ENCODE results near the gene PRKACA.

The PRKACA gene

GRCh38 chr19:14063105-14063504 lies 54.5 kb downstream of the PRKACA start:
- no peaks in the 10 kb centered on the region for H3K9me3 ChIP-seq
- DNase-seq = no peak
- H3K27me3 ChIP-seq = no peaks in the 10 kb centered on the region
- TF ChIP-seq CTCF (IDR thresholded peaks at IDR 0.05; ENCODE audit: low read depth, low read length) = no peak
- no peaks in the 10 kb centered on the region for H3K4me1 ChIP-seq
- no peaks in the 10 kb centered on the region for H3K36me3 ChIP-seq
- H3K4me3 ChIP-seq (ENCODE audit: low read depth, low read length) = no peak overlapping the region

GRCh38 chr19:14062558-14062855 lies 55.1 kb downstream of the PRKACA start:
- Histone ChIP-seq H3K27me3 (no peaks in the 10 kb centered on the region), H3K4me3 (ENCODE audit: low read depth, low read length) (no peak overlapping the region), H3K36me3 (no peaks in the 10 kb centered on the region), H3K4me1 (no peaks in the 10 kb centered on the region), H3K9me3 (no peaks in the 10 kb centered on the region)
- TF ChIP-seq CTCF (IDR thresholded peaks at IDR 0.05; ENCODE audit: low read depth, low read length) = no peak
- no peak for DNase-seq

GRCh38 chr19:14061751-14062557 lies 55.6 kb downstream of the PRKACA start, which contains the start of gene PALM3:
TSS of gene PALM3 (minus strand) at chr19:14062076. CDS start at chr19:14061980, 96 bp downstream.
- no peaks in the 10 kb centered on the region for H3K27me3 ChIP-seq

GRCh38 chr19:14061081-14061749 lies 56.3 kb downstream of the PRKACA start:
- H3K4me3 ChIP-seq (ENCODE audit: low read depth, low read length) = no peak overlapping the region
- no peak for DNase-seq
- H3K9me3 ChIP-seq = no peaks in the 10 kb centered on the region

More at GRCh38 chr19:14061751-14062557, 55.6 kb downstream of the PRKACA start, which contains the start of gene PALM3:
- Histone ChIP-seq H3K4me1 (no peaks in the 10 kb centered on the region), H3K36me3 (no peaks in the 10 kb centered on the region), H3K4me3 (ENCODE audit: low read depth, low read length) (no peak within 1 kb of the TSS), H3K9me3 (no peaks in the 10 kb centered on the region)
- TF ChIP-seq CTCF (IDR thresholded peaks at IDR 0.05; ENCODE audit: low read depth, low read length) = no peak
- no peak for DNase-seq

DNA sequence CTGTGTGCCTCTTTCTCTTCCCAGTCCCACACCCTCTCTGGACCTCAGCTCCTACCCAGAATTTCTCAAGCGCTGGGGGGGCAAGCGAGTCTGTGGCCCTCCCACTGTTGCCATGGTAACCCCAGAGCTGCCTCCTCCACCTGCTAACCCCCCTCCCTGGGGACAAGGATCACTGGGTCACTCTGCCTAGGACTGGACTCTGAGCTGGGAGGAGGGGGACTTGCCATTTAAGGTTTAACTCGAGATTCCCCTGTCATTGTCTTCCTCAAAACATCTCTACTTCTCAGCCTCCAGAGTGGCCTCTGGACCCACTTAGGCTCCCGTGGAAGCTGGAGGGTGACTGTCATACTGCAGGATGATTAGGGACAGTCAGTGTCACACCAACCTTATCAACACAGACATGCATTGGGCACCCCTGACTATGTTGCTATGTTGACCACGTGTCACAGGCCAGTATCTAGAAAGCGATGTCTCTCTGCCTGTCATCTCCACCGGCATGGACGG lies 57.9 kb downstream of the PRKACA start:
- Histone ChIP-seq H3K9me3 (no peaks in the 10 kb centered on the region), H3K27me3 (no peaks in the 10 kb centered on the region), H3K4me3 (ENCODE audit: low read depth, low read length) (no peak overlapping the region), H3K4me1 (no peaks in the 10 kb centered on the region), H3K36me3 (no peaks in the 10 kb centered on the region)
- DNase-seq = no peak
- TF ChIP-seq CTCF (IDR thresholded peaks at IDR 0.05; ENCODE audit: low read depth, low read length) = no peak

More at GRCh38 chr19:14061081-14061749, 56.3 kb downstream of the PRKACA start:
- Histone ChIP-seq H3K27me3 (no peaks in the 10 kb centered on the region), H3K36me3 (no peaks in the 10 kb centered on the region), H3K4me1 (no peaks in the 10 kb centered on the region)
- TF ChIP-seq CTCF (IDR thresholded peaks at IDR 0.05; ENCODE audit: low read depth, low read length) = no peak

DNA sequence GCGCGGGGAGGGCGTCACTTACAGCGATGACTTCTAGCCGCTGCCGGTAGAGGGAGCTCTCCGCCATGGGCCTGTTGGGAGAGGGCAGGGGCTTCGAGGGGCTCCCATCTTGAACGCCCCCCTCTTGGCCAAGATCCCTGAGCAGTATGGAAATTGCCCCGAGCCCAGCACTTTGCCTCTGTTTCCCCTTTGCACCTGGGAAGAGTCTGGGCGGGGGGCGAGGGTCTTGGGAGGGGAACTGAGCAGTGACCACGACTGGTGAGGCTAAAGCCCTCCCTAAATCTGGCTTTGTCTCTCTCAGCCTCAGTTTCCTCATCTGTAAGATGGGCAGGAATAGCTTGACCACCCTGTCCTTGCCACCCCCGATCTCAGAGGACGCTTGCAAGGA lies 58.5 kb downstream of the PRKACA start:
- no peak for DNase-seq
- Histone ChIP-seq H3K9me3 (no peaks in the 10 kb centered on the region), H3K36me3 (no peaks in the 10 kb centered on the region), H3K4me3 (ENCODE audit: low read depth, low read length) (no peak overlapping the region), H3K27me3 (no peaks in the 10 kb centered on the region), H3K4me1 (no peaks in the 10 kb centered on the region)
- TF ChIP-seq CTCF (IDR thresholded peaks at IDR 0.05; ENCODE audit: low read depth, low read length) = peak; percentile 63

Data from BE2C (cell line).